Adrenal gland (tissue), 5 donors: ENCODE measurements around the gene ARF1.

Source experiments
- CTCF ChIP-seq, 6 experiments: fragments of 450-650 bp in 4 of 6; fragments of 200-600 bp in 2 of 6; sonication (generic) in 1 of 6; IDR thresholded peaks; 1 replicate in 5 of 6; 2 replicates in 1 of 6; pipeline versions ENCODE4 v1.5.1 to v1.8.0; 2016 to 2021; ENCODE audit warnings: antibody characterized with exemption in 6 of 6, mild to moderate bottlenecking in 2 of 6, moderate library complexity in 1 of 6
- POLR2A ChIP-seq, 2 donors: fragments of 450-650 bp; IDR thresholded peaks; one replicate each; pipeline ENCODE4 v1.6.1; 2017; ENCODE audit warnings: antibody characterized with exemption in 2 of 2, mild to moderate bottlenecking in 2 of 2, moderate library complexity in 1 of 2
- donor health status: DM: no; HTN: no; CAD: no.

- TF ChIP-seq POLR2A (IDR thresholded peaks at IDR 0.05) (no peak), CTCF (IDR thresholded peaks at IDR 0.05) (no peak)
Observed at GRCh38 chr1:228099331-228099732, 16.8 kb downstream of the ARF1 start.
